ENCODE results near the gene PSMC3IP.
"Not testable (repeated sequence)": the region's sequence is repeated elsewhere in the genome, so short reads cannot be mapped to it uniquely, and the experiment has no call there.

Gene PSMC3IP

DNA sequence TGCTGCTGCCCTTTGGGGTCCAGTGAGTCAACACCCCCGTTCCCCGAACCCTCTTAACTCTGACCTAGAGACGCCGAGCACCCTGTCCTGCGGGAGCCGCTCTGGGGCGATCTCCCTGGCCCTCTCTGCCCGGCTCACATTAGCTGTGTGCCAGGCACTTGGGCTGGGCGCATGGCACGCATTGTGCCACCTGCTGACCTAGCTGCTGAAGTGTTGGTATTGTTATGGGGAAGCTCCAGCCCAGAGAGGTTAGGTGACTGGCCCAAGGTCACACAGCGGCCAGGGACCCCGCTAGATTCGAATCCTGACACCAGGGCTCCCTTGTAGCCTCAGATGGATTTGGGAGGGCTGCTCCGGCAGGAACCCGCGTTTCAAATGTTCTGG, 23.7 kb downstream of the PSMC3IP start:
- DNase-seq (ENCODE audit: low spot score): no peak

DNA sequence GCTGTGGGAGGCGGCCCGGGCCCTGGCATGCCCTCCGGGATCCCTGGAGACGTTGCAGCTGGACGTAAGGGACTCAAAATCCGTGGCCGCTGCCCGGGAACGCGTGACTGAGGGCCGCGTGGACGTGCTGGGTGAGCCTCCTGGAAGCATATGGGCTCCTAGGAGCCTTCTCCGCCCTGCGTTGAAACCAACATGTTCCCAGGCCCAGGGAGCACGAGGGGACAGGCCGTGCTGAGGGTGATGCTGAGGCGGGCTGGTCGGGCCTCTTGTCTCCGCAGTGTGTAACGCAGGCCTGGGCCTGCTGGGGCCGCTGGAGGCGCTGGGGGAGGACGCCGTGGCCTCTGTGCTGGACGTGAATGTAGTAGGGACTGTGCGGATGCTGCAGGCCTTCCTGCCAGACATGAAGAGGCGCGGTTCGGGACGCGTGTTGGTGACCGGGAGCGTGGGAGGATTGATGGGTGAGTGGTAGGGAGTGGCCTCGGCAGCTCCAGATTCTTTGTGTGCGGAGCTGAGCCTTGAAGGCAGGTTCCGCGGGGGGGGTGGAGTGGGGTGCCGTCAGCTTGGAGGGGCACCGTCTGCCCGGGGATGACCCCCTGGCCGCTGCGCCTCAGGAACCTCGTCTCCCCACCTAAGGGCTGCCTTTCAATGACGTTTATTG, 24.2 kb downstream of the PSMC3IP start:
- in situ Hi-C loops (cut with MboI; ENCODE audit: low sequenced_read_pairs, unreplicated experiment): no loop called here
- DNase-seq (ENCODE audit: low spot score): no peak
- TF ChIP-seq, protein P1, sequence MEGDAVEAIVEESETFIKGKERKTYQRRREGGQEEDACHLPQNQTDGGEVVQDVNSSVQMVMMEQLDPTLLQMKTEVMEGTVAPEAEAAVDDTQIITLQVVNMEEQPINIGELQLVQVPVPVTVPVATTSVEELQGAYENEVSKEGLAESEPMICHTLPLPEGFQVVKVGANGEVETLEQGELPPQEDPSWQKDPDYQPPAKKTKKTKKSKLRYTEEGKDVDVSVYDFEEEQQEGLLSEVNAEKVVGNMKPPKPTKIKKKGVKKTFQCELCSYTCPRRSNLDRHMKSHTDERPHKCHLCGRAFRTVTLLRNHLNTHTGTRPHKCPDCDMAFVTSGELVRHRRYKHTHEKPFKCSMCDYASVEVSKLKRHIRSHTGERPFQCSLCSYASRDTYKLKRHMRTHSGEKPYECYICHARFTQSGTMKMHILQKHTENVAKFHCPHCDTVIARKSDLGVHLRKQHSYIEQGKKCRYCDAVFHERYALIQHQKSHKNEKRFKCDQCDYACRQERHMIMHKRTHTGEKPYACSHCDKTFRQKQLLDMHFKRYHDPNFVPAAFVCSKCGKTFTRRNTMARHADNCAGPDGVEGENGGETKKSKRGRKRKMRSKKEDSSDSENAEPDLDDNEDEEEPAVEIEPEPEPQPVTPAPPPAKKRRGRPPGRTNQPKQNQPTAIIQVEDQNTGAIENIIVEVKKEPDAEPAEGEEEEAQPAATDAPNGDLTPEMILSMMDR (IDR thresholded peaks at IDR 0.05; ENCODE audit: borderline replicate concordance, control extremely low read depth, extremely low read depth, insufficient read depth, missing control alignments): no peak

More for the DNA sequence above, 23.7 kb downstream of the PSMC3IP start:
- in situ Hi-C loops (cut with MboI; ENCODE audit: low sequenced_read_pairs, unreplicated experiment): no loop called here
- TF ChIP-seq, protein P1 (IDR thresholded peaks at IDR 0.05; ENCODE audit: borderline replicate concordance, control extremely low read depth, extremely low read depth, insufficient read depth, missing control alignments): no peak

DNA sequence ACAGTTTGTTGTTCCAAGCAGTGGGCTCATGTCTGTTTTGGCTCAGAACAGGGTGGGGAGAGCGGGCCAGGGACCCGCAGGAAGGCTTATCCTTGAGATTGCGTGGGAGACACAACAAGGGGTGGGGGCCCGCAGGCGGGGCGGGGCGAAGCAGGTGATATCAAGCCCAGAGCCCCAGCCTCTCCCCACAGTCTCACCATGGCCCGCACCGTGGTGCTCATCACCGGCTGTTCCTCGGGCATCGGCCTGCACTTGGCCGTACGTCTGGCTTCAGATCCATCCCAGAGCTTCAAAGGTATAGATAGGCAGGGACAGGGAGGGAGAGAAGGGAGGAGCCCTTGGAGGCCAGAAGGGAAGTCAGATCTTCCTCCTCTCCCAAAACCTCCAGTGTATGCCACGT, 24.8 kb downstream of the PSMC3IP start, which contains the start of gene HSD17B1:
TSS of gene HSD17B1 (plus strand) at position 188 of the 400 bp plus-strand sequence. CDS start at position 199, 11 bp downstream.
- DNase-seq (ENCODE audit: low spot score); in situ Hi-C loops (cut with MboI; ENCODE audit: low sequenced_read_pairs, unreplicated experiment): not testable (repeated sequence)

- no peak for DNase-seq (ENCODE audit: low spot score)
- TF ChIP-seq, protein P1 (IDR thresholded peaks at IDR 0.05; ENCODE audit: borderline replicate concordance, control extremely low read depth, extremely low read depth, insufficient read depth, missing control alignments): no peak
- in situ Hi-C loops (cut with MboI; ENCODE audit: low sequenced_read_pairs, unreplicated experiment): no loop called here
Measured at GRCh38 chr17:42548993-42549755, 28.4 kb downstream of the PSMC3IP start.

GRCh38 chr17:42548070-42548837, 29.3 kb downstream of the PSMC3IP start:
- TF ChIP-seq, protein P1 (IDR thresholded peaks at IDR 0.05; ENCODE audit: borderline replicate concordance, control extremely low read depth, extremely low read depth, insufficient read depth, missing control alignments): peak; percentile 74
- in situ Hi-C loops (cut with MboI; ENCODE audit: low sequenced_read_pairs, unreplicated experiment): no loop called here
- peak; percentile 94 for DNase-seq (ENCODE audit: low spot score)

- TF ChIP-seq, protein P1 (IDR thresholded peaks at IDR 0.05; ENCODE audit: borderline replicate concordance, control extremely low read depth, extremely low read depth, insufficient read depth, missing control alignments): no peak
- no peak for DNase-seq (ENCODE audit: low spot score)
- in situ Hi-C loops (cut with MboI; ENCODE audit: low sequenced_read_pairs, unreplicated experiment): no loop called here
Measured at GRCh38 chr17:42547698-42548069, 29.8 kb downstream of the PSMC3IP start.
